HG03097 (cell line): ENCODE data around the gene PLEKHS1.

Source experiments
- ATAC-seq: cut with Tn5 transposase; IDR thresholded peaks from one replicate; pipeline ENCODE4 v1.9.1; 2021; ENCODE audit not compliant: unreplicated experiment, low FRiP score

The PLEKHS1 gene

GRCh38 chr10:113751181-113751732 is at the start of gene PLEKHS1:
Gene PLEKHS1 (plus strand): TSS chr10:113751682. CDS start chr10:113755278, 3,596 bp downstream.
- no peak for ATAC-seq

DNA sequence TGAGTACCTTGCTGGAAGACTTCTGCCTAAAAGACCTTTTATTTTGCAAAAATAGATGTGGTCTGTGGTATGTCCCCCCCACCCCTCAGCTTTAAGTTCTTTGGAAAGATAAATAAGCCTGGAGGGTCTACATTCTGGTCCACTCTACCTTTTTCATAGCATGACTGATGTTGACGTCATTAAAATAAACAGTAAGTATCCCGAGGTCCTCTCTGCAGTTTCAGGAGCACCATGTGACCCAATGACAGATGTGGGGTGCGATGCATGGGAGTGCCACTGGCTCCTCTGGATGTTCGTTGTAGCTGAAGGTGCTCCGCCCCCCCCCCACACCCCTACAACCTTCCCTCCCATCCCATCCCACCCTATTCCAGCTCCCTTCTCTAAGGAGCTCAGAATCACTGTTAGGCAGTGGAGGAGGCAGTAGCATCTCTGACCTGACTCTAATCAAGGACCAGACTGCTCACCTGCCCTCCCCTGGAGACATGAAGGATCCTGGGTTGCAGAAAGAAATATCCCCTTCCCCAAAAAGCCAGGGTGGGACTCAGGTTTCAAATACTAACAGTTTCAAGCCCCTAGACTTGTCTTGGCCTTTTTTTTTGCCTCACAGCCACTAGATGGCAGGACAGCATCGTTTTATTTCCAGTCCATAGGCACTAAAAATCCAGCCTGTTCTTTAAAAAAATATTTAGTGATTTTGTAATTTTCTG is 46.7 kb upstream of the PLEKHS1 start:
- no peak for ATAC-seq

DNA sequence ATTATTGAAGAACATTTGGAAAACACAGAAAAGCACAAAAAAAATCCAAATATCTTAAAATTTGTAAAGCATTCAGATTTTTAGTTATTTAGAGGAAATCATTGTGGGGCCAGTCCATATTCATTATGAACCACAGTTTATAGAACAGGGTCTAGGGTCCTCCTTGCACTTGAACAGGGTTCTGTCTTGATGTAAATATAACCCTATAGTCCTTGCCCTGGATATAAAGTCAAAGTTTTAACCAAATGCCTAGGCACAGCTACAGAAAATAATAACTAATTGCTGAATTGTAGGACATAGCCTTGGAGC is 46.2 kb upstream of the PLEKHS1 start:
- ATAC-seq = no peak

- no peak for ATAC-seq
Observed at GRCh38 chr10:113706623-113707022, 44.9 kb upstream of the PLEKHS1 start.

DNA sequence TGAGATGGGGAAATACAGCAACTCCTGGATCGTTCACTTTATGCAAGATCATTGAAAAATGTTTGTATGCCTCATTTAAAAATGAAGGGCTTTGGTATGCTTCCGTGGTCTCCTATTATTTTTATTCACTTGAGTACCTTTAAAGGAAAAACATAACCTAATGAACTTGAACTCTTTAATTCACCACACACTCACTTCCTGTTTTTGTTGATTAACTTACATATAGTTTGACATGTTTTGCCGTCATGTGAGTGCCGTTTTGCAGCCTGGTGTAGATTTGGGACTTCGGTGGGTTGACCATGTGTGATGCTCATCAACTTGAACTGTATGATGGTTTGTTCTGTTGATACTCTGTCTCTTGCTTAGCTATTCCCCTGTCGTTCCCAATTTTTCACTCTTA is 42.8 kb upstream of the PLEKHS1 start:
- no peak for ATAC-seq

DNA sequence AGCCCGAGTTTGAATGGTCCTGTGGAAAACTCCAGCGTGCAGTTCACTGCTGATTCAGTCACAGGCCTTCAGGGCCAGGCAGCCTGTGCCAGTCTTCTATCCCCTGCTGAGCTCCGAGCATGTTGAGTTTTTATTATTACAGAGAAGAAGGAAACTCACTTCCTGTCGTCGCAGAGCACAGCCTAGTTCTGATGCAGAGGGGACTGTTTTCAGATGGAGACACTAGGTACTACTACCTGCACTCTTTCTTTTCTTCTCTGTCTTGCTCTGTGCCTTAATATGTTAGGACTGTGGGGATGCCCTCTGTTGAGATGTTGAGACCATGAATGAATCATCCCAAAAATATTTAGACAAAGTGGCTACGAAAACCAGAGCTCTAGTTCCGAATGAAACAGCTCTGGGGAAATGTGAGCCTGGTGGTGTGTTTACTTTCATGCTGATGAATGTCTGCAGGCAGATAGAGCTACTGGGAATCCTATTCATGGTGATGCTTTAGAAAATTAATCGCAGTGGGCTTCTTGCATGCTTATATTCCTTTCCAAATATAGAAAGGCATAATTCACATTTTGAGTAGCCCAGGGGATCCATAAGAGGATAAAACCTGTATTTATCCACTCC is 42.2 kb upstream of the PLEKHS1 start:
- ATAC-seq = no peak

DNA sequence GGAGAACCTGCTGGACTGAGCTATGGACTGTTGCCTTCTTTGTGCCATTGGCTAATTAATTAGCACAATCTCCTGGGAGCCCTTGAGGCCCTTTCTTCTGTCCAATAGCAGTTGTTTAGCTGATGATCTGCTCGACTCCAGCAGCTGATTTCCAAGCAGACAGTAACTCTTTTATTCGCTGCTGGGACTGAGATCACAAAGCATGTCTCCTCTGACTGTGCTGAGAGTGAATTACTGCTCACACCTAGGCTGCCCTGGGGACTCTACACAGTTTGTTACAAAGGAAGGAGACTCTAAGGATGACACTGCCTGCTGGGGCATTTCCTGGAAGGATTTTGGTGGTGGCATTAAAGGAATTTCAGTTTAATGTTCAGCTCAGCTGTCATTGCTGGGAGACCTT is 40.3 kb upstream of the PLEKHS1 start:
- ATAC-seq = no peak

DNA sequence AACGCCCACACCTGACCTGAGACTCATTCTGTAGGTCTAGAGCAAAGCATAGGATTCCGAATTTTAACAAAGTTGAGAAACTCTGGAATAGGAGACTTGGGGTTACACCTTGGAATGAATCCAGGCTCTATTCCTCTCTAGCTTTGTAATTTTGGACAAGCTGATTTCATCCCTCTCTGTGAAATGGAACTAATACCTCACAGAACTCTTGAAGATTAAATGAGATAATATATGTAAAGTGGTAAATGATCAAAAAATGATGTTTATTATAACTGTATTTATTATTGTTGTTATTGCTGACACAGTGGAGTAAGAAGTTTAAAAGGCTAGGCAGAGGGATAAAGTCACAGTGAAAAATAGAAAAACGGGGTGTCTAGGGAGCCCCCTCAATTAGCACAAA is 39.5 kb upstream of the PLEKHS1 start:
- no peak for ATAC-seq

GRCh38 chr10:113712755-113713639 is 38.5 kb upstream of the PLEKHS1 start:
- no peak for ATAC-seq

DNA sequence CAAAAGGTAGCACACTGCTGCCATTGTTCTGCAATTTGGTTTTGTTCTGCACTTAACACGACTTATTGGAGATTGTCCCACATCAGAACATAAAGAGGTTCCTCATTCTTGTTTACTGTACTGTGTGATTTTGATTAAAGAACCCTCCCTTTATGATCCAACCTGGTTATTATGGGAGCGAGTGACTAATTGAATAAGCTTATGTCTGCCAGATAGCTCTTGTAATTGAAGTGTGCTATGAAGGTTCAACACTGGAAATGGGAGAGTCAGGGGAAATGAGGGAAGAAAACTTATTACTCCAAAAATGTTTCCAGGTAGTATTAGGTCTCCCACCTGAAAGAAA is 37.9 kb upstream of the PLEKHS1 start:
- ATAC-seq = no peak

- ATAC-seq = no peak
Observed at GRCh38 chr10:113716109-113716910, 35.2 kb upstream of the PLEKHS1 start.

DNA sequence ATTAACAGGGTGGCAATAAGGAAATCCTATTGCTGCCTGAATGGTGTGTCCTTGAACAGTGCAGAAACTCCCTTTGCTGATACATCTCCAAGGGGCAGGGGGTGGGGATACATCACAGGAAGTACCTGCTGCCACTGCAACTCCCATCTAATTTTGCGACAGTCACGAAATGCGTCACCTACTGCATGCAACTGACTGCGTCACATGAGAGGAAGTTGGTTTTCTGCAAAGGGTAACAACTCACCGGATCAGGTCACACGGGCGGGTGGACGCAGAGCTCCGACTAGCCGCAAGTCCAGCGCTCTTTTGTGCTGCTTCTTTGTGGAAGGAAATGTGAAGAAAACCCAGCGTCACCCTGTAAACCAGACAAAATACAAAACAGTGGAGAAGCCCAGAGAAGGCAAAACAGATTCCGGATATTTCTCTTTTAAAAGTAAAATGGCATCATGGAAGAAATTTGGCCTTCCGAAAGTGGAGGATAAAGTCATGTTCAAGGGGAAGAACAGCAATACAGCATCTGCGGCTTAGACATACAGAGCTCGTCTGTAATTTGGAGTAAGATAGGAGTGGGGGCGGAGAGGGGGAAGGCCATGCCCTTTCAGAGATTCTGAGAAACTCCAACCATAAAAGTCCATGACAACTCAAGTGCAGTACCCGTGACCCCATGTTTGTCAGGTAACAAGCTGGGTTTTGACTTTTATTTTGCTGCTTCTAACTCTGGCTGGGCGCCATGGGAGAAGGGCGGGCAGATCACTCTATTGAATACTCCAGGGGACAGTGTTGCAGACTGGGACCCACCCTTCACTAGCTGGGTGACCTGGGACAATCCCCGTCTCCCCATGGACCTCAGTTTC is 32.3 kb upstream of the PLEKHS1 start:
- ATAC-seq = no peak

- ATAC-seq = no peak
Observed at GRCh38 chr10:113720386-113720785, 31.1 kb upstream of the PLEKHS1 start.

- no peak for ATAC-seq
Observed at GRCh38 chr10:113732160-113732881, 19.2 kb upstream of the PLEKHS1 start.

- ATAC-seq = no peak
Observed at GRCh38 chr10:113732966-113733365, 18.5 kb upstream of the PLEKHS1 start.

DNA sequence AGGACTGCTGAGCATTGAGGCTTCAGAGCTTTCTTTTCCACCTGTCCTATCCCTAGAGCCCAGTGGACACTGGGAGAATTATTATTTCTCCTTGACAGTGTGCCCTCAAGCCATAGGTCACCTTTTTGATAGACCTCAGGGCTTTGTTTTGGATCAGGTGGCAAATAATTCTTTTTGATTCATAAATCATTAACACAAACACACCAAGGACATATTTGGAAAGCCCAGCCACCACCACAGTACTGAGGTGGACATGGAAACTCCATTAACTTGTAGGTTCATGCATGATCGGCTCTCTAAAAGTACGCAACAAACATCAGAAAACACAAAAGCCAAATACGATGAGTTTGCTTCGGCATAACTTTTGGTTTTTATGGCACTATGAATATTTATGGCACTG is 17.8 kb upstream of the PLEKHS1 start:
- no peak for ATAC-seq

DNA sequence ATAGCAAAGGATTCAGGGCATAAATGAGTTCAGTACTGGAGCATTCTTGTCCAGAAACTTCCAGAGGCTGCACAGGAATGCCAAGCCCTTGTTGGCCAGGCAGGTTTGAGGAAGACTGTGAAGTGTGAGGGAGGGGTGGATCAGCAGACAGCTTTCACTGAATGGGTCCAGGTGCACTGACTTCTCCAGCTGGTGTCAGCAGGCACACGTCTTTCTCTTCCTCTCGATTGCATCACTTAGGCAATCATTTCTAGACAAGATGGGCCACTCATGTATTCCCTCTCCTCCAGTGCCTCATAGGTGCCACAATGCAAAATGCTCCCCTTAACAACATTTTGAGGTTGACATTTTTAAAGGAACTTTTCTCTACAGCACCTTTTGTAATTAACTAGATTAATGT is 15.6 kb upstream of the PLEKHS1 start:
- peak; percentile 89 for ATAC-seq

DNA sequence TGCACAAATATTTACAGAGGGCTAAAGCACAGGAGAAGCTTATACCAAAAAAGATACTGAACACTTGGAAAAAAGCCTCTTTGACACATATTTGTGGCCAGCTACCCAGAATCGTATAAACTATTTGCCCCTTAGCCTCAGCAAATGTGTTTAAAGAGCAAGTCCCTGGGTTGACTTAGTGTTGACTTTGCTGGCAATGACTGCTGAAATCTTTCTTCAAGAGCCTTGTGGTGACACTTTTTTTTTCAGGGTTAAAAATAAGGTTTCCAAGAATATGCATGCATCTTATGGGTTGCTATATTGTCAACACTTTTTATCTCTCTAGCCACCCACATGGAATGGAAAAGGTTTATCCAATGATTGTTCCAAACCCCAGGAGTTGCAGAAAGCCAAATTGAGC is 14.9 kb upstream of the PLEKHS1 start:
- ATAC-seq = no peak

DNA sequence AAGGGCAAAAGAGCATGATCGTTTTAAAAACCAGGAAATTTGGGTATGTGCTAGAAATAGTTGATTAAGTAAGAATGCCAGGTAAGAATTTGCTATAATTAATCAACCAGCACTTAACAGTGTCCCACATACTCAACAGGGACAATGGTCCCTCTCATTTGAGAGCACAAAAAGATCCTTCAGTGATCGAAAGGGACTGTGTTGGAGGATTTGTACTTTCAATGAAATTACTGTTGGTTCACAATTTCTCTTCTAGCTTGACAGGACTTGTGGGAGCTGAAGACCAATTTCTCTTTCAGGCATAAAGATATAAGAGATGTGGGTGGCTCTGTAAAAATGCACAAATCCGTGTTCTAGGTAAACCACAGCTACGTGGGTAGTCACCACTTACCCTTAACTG is 12.5 kb upstream of the PLEKHS1 start:
- ATAC-seq = no peak
